ENCODE measurements around the gene LHFPL2.

DNA sequence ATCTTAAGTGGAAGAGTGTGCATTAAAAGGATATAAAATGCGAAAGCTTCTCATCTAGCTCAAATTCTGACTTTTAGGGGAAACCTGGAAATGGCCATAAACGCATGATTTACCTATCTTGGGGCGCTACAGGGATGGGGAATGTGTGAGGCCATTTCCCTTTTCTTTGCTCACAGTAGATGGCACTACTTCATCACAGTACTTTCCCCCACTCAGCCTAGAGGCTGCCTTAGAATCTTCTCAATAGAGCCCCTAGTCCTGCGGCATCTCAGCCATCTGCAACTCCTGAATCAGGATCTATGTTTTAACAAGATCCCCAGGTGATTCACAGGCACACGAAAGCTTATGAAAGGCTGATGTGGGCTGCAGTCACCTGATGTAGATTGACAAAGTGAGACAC, 110.8 kb downstream of the LHFPL2 start:
- TF ChIP-seq, protein P1, sequence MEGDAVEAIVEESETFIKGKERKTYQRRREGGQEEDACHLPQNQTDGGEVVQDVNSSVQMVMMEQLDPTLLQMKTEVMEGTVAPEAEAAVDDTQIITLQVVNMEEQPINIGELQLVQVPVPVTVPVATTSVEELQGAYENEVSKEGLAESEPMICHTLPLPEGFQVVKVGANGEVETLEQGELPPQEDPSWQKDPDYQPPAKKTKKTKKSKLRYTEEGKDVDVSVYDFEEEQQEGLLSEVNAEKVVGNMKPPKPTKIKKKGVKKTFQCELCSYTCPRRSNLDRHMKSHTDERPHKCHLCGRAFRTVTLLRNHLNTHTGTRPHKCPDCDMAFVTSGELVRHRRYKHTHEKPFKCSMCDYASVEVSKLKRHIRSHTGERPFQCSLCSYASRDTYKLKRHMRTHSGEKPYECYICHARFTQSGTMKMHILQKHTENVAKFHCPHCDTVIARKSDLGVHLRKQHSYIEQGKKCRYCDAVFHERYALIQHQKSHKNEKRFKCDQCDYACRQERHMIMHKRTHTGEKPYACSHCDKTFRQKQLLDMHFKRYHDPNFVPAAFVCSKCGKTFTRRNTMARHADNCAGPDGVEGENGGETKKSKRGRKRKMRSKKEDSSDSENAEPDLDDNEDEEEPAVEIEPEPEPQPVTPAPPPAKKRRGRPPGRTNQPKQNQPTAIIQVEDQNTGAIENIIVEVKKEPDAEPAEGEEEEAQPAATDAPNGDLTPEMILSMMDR (IDR thresholded peaks at IDR 0.05): peak in 1 of 2 donors; percentile 27
- TF ChIP-seq POLR2A (IDR thresholded peaks at IDR 0.05): no peak
- TF ChIP-seq EP300 (IDR thresholded peaks at IDR 0.05): no peak

Data from suprapubic skin (tissue), 3 donors.